ENCODE data around the gene ZNF200. TPM values are rescaled to one million over a fixed set of nuclear protein-coding genes. Genes with fewer than 3 reads are reported as not detected.

Gene ZNF200
- total and polyA plus RNA-seq, 2 donors (not counting 3 experiments of a cell fraction or from before 2014, with no cell fraction given): 2.8 to 10.0 TPM

DNA sequence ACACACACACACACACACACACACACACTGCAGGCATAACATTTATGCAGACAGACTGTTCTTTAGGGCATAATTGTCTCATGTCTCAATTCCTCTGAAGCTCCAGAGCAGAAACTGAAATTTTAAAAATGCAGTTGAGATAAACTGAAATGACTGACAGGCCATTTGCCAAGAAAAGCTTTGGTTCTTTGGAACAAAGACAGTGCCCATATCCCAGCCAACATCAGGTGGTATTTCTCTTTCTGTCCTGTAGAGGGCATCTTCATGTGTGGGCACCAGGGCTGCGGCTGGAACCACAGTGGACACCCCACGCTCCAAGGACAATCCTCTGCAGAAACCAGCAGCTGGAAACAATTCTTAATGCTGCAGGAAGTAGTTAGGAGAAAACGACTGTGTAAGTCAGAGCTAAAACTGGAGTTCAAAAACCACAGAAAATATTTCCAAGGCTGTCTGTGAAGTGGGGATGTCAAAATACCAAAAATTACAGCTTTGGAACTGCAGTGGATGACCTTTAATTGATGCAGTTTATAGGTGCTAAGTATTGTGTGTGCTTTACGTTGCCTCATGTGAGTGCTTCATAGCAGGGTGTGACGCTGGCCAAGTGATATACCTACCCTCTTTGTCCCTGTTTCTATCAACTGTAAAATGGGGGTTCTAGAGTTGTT, 32.0 kb upstream of the ZNF200 start:
- no peak for TF ChIP-seq EZH2 (IDR thresholded peaks at IDR 0.05; ENCODE audit: borderline replicate concordance, low read depth, low read length, severe bottlenecking)
- no peak for TF ChIP-seq POLR2A (IDR thresholded peaks at IDR 0.05; ENCODE audit: low read depth, low read length)
- no peak for TF ChIP-seq FOS (IDR thresholded peaks at IDR 0.05; ENCODE audit: borderline replicate concordance, insufficient read depth, low read length)
- TF ChIP-seq, protein P1, sequence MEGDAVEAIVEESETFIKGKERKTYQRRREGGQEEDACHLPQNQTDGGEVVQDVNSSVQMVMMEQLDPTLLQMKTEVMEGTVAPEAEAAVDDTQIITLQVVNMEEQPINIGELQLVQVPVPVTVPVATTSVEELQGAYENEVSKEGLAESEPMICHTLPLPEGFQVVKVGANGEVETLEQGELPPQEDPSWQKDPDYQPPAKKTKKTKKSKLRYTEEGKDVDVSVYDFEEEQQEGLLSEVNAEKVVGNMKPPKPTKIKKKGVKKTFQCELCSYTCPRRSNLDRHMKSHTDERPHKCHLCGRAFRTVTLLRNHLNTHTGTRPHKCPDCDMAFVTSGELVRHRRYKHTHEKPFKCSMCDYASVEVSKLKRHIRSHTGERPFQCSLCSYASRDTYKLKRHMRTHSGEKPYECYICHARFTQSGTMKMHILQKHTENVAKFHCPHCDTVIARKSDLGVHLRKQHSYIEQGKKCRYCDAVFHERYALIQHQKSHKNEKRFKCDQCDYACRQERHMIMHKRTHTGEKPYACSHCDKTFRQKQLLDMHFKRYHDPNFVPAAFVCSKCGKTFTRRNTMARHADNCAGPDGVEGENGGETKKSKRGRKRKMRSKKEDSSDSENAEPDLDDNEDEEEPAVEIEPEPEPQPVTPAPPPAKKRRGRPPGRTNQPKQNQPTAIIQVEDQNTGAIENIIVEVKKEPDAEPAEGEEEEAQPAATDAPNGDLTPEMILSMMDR (IDR thresholded peaks at IDR 0.05; ENCODE audit: extremely low read depth in 1 of 2, insufficient read depth in 1 of 2, low read depth in 1 of 2, low read length in 2 of 2): peak; percentile 60 to 66
- TF ChIP-seq, protein P2, sequence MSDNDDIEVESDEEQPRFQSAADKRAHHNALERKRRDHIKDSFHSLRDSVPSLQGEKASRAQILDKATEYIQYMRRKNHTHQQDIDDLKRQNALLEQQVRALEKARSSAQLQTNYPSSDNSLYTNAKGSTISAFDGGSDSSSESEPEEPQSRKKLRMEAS (IDR thresholded peaks at IDR 0.05; ENCODE audit: insufficient read depth, insufficient read length): no peak
- no peak for TF ChIP-seq GATA2 (IDR thresholded peaks at IDR 0.05; ENCODE audit: insufficient read depth, insufficient read length, low read depth, low read length)
- intact Hi-C loops (cut with micrococcal nuclease): no loop called here
- H3K4me2 ChIP-seq (ENCODE audit: insufficient read depth, low read length): no peak overlapping the region

More for the DNA sequence above, 32.0 kb upstream of the ZNF200 start:
- Histone ChIP-seq H3K79me2 (ENCODE audit: control insufficient read depth, insufficient read depth, low read length) (no peaks in the 10 kb centered on the region), H3K27ac (ENCODE audit: insufficient read depth, low read depth, low read length) (no peak overlapping the region), H3K36me3 (ENCODE audit: control insufficient read depth in 2 of 2, extremely low read depth in 1 of 2, insufficient read depth in 2 of 2, low read length in 2 of 2) (no peaks in the 10 kb centered on the region), H4K20me1 (replicated peaks; ENCODE audit: control insufficient read depth, extremely low read depth, insufficient read depth, low read length) (no peaks in the 10 kb centered on the region), H3K9ac (replicated peaks; ENCODE audit: extremely low read depth, insufficient read depth, low read length) (no peak overlapping the region), H3K4me1 (ENCODE audit: control insufficient read depth, extremely low read depth, insufficient read depth, low read length) (peaks cover 3% of the 10 kb centered on the region), H3K9me1 (replicated peaks; ENCODE audit: control insufficient read depth, extremely low read depth, insufficient read depth, low read length) (no peaks in the 10 kb centered on the region), H2AFZ (ENCODE audit: low read depth, low read length) (no peak overlapping the region), H3K27me3 (ENCODE audit: control insufficient read depth in 2 of 2, insufficient read depth in 2 of 2, low read length in 2 of 2) (no peaks in the 10 kb centered on the region), H3K4me3 (replicated peaks in 1 of 3; ENCODE audit: insufficient read depth in 1 of 3, low read depth in 1 of 3, low read length in 3 of 3) (no peak overlapping the region), H3K9me3 (replicated peaks; ENCODE audit: control insufficient read depth, insufficient read depth, low read length) (no peaks in the 10 kb centered on the region)
- ChIA-PET POLR2A (no interaction called here), CTCF (interaction anchor here (0.6 to 2.7 kb wide), 22 partner anchors 8 to 540 kb away, joined by 3 to 28 read pairs (median 4); partner anchors contain the start of genes CLUAP1, NAA60, ZNF263 and ZNF597)
- DNase-seq (ENCODE audit: low read depth, low spot score): peak; percentile 48
- FAIRE-seq: peak; percentile 82
- dilution Hi-C loops (cut with MboI; ENCODE audit: extremely low pct_ligation_motif_present, low sequenced_read_pairs): no loop called here
- no TSS peak for BruUV-seq (replicated peaks)

Measured in endothelial cell of umbilical vein (primary cell).